H4 (cell line): ENCODE results near the gene SNPH. TPM values are rescaled to one million over a fixed set of nuclear protein-coding genes. Genes with fewer than 3 reads are reported as not detected.

Source experiments
- DNase-seq: peaks from one replicate; pipeline ENCODE4 v3.0.0-alpha.2; 2015; ENCODE audit warnings: low spot score
- total RNA-seq: library from RNA; depleted of rRNA; stranded (reverse); fragments of >200 nt; shearing (Covaris generic); gene quantifications from 2 replicates; pipeline ENCODE4 v1.2.3, GENCODE V29; 2014

SNPH gene
- total RNA-seq, 1 experiment from 2014 or later = 0.99 TPM

DNA sequence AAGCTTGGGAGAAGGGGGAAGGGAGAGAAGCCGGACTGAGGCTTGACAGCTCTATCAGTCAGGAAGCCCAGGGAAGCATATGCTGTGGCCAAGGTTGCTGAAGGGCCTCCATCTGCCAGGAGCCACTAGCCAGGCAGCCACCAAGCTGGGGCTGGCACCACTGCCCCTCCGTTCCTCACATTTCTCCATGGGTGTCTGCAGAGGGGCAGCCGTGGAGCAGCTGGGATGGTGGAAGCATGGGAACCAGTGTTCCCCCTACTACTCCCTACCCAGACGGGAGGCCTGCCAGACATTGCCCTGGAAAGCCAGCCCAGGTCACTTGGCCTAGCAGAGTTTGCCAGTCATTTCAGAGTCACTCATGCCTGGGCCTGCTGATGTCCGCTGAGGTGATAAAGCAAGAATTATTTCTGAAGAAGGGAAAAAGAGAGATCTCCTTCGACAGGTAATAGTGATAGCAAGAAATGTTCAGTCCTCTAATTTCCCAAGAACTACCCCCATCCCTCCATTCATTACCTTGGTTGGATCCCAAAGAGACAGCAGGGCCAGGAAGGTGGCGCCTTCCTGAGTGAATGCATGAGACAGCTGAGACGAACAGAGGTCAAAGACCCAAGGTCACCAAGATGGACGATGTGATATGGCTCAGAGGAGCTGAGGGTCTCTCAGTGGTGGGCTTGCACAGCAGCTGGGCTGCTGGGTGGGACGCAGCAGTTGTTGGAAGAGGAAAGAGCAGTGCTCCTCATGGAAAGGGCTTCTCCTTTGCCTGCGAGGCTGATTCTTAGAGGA lies 21.9 kb downstream of the SNPH start:
- DNase-seq = no peak

DNA sequence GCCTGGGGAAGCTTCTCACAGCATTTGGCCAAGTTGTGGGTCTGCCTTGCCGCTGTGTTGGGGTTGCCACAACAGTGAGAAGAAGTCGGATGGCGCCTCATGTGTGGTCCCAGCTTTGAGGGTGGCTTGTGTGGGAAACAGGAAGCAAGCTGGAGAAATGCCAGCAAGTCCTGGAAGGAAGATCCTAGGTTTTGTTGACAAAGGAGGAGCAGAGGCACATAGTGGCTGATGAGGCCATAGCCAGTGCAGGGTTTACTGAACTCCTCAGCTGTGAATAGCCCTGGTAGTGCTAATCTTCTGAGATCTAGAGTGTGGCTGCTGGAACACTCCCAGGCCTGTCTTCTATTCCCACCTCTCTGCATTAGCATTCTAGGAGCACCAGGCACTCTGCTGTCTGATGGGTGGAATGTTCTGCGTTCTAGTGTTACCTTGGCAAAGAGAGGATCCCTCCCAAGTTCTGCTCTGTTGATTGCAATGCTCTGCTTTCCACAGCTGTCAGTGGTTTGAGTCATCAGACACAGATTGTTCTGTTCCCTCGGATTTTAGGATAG lies 25.2 kb downstream of the SNPH start:
- DNase-seq = peak; percentile 30

DNA sequence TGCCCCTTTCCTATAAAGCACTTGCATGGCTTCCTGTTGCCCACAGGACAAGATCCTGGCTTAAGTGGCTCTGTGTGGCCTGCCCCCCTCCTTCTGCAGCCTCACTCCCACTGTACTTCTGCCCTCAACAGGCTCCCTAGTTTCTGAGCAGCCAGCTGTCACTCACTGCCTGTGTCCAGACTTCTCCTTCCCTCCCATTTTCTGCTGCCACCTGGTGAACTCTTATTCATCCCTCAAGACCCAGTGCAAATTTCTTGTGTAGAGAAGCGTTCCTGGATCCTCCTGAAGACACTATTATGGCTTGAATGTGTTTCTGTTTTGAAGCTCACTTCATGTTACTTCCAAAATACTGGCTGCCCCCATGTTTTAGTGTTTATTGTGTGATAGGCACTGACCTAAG lies 26.5 kb downstream of the SNPH start:
- no peak for DNase-seq

DNA sequence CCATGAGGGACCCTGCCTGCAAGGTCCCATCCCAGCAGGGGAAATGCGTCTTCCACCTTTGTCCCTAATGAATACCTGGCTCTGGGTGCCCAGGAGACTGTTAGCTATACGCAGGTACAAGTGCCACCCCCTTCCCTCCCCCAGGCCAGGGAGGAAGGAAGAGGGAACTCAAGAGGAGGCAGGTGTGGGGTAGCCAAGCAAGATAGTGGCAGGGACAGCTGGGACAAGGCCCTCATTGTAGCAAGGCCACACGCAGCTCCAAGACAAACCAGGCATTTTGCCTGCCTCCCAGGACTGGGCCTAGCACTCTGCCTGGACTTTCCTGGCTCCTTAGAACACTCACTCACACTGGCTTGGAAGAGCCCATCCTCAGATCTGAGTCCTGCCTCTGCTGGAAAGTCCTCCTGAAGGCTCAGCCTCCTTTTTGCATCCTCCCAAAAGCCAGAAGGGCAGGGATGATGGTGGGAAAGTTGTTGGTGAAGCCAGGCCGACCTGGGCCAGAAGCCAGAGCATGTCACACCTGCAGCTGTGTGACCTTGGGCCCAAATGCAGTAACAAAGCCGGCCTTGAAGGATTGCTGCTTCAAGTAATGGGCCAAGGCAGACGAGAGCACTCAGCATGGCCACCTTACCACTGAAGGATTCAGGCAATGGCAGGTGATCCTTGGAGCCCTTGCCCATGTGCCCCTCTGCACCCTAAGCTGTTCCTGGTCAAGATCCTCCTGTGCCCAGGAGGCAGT lies 27.7 kb downstream of the SNPH start:
- DNase-seq = no peak

DNA sequence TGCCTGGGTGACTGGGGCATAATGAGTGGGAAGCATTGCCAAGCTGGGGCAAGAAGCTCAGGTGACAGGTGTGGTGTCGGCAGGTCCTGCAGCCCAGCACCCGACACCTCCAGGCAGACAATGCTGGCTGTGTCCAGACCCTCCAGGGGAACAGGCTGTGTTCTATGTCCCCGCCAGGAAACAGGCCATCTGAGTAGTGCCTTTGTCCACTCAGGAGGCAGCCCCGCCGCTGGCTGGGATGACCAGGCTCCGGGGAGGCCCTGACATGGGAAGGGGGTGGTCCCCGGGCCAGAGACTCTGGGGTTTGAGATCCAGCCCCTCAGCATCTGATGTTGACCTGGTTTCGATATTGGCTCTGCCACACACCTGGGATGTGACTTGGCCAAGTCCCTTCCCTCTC lies 28.4 kb downstream of the SNPH start:
- no peak for DNase-seq

DNA sequence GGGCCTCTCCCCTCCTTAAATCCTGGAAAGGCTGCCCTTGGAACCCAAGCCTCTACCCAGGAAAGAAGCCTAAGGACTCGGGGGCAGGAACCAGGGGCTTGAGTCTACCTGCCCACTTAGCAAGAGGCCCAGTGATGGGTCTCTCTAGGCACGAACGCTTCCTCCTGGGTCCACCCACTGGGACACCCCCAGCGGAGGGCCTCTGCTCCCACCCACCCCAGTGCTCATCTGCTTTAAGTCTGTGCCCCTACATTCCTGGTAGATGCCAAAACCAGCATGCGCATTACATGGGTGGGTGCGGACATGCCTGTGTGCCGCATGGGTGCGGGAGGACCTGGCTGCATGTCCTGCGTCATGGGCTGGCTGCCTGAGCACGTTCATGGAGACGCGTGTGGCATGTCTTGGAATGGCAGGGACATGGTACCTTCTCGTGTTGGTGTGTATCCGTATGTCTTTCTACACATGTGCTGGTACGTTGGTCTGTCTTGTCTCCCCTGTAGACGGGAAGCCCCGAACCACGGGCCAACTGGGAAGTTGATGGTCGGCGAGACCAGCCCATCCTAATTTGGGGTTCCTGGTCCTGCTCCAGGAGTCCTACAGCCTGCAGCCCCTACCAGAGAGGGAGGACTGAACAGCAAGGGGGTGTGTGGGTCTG lies 29.3 kb downstream of the SNPH start:
- no peak for DNase-seq

DNA sequence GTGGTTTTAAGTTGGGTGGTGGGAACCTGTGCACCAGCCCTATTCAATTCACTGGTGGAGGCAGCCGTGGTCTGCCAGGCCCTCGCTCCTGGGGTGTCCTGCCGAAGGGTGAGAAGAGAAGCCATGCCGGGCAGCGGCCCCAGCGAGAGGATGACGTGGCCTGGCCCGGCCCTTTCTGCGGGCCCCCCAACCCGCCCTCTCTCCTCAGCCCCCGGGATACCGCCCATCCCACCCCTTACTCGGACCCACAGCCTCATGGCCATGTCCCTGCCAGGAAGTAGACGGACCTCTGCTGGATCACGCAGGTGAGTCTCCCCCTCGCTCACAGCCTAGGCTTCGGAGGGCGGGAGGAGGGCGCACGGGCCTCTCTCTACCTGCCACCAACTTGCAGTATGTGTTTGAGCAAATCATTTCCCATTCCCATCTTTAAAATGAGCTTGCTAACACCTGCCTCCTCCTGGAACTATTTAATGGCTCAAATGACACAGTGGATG lies 30.1 kb downstream of the SNPH start:
- DNase-seq = no peak

- no peak for DNase-seq
These were observed 30.8 kb downstream of the SNPH start for GRCh38 chr20:1296922-1297321.

DNA sequence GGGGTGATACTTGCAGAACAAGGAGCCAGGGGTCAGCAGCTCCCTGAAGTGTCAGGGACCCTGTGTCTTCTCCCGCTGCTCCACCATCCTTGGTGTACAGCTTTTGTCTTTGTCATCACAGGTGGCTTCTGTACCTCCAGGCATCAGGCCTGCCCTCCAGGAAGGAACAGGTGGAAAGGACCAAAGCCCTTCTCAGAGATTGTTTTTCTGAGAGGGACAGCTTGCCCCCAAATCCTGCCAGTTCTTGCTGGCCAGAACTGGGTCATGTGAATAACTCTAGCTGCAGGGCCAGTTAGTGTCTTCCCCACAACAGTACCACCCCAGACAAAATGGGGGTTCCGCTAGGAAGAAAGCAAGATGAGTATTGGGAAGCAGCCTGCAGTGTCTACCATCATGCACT lies 31.4 kb downstream of the SNPH start:
- DNase-seq = no peak

DNA sequence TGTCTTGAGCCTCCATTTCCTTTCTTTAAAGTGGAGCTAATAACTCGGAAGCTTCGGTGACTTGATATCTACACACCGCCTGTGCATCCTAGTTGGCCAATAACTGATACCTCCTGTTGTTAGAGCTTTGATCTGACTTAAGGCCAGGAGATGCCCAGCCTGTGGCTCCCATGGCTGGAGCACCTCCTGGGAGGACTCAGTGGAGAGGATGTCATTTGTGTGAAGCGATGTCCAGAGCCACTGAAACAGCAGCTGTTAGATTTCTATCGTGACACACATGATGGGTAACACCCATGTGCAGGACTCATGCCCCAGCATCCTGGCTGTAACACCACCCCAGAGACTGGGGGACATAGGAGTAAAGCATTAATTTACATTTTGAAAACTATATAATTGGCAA lies 32.1 kb downstream of the SNPH start:
- DNase-seq = no peak

- DNase-seq = no peak
These were observed 32.9 kb downstream of the SNPH start for GRCh38 chr20:1298888-1299511.

DNA sequence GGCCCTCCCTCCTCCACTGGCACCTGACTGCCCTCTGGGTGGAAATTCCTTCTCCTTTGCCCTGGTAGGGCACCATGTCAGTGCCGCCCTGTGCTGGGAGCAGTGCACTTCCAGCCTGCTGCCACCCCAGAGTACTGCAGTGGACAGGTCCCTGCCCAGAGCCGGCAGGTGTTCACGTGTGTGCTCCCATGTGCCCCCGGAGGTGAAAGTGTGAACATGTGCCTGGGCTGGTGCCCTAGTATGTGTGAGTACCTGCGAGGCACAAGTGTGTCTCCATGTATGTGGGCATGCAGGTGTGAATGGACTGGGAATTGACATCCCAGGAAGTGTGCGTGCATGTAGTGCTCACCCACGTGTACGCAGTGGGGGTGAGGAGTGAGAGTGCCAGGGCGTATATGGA lies 33.4 kb downstream of the SNPH start:
- peak; percentile 25 for DNase-seq

DNA sequence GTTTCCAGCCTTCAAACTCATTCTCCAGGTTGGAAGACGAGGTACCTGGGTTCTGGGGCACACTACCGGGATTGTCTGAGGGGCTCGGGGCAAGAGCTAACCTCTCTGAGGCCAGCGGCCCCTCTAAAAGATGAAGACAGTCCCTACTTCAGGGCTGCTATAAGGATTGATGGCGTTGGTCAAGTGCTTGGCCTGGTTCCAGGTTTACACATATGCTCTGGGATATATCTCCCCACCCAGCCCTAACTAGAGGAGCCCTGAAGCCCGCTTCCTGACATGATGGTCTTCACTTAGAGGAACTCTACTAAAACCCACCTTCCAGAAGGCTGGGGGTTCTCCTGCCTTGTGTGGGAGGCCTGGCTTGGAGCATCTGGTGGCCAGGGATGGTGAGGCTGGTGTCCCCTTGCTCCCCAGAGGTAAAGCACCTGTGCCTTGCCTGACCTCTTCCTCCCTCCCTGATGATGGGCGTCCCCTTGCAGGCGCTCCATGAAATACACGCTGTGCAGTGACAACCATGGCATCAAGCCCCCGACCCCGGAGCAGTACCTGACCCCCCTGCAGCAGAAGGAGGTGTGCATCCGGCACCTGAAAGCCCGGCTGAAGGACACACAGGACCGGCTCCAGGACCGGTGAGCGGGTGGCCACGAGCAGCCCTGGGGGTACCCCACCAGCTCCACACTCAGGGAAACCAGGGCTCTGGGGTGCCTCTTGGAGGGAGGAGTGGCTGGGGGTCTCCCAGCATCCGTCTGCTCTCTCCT lies 34.2 kb downstream of the SNPH start:
- DNase-seq = no peak

DNA sequence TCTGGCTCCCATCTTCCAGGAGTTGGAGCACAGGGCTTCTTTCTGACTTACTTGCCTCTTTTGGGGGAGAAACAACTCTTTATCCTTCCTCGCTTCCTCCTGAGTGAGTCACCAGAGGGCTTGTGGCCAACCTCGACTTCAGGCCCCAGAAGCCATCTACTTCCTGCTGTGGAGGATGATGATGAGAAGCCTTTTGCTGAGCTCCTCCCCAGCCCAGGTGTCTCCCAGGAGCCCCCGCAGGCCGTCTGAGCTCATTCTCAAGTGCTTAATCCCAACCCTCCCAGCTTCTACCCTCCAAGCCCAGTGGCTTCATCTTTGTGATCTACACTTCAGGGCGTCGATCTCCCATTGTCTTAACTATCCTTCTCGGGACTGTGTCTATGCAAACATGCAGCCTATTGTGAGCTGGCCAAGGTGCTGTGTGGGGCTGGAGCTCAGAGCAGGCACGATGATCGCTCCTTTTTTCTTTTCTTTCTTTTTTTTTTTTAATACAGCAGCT lies 35.0 kb downstream of the SNPH start:
- DNase-seq = peak; percentile 49

GRCh38 chr20:1302685-1303541 lies 36.8 kb downstream of the SNPH start:
- peak; percentile 83 for DNase-seq

- DNase-seq = no peak
These were observed 38.8 kb downstream of the SNPH start for GRCh38 chr20:1304710-1305515.

GRCh38 chr20:1305712-1306111 lies 39.6 kb downstream of the SNPH start:
- DNase-seq = no peak

DNA sequence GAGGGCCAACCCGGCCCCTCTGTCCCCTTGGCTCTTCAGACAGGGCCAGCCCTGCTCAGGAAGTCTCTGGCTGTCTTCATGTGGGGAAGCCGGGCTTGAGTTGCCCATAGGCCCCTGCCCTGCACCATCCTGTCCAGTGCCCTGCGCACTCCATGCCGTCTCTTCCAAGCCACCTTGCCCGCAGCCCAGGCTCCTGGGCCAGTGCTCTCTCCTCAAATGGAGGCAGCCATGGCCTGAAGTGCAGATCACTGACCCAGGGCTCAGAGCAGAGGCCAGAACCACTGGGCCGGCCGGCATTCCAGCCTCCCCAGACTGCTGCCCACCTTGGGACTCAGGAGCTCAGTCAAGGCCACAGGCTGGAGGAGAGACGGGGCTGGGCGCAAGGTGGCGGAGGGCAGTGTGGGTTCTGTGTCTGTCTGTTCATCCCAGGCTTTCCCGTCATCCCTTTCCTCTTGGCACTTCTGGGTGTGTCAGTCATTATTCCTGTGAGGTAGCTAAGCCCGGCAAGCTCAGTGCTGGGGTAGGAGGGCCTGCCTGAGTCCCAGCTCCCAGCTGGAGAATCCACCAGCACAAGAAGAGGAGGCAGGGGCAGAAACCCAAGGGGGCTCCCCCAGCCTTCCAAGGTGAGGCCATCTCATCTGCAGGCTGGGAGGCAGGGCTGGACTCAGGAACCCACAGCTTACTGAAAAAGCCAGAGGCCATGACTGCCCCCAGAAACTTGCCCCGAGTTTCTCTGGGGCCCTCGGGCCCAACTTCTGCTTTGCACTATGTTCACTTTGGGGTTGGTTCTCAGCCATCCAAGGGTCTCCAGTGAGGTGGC lies 40.4 kb downstream of the SNPH start:
- no peak for DNase-seq
